GM18868 (cell line): ENCODE results near the gene APLNR.
"Not testable (repeated sequence)": the region's sequence is repeated elsewhere in the genome, so short reads cannot be mapped to it uniquely, and the experiment has no call there.

Source experiments
- ATAC-seq: cut with Tn5 transposase; IDR thresholded peaks from one replicate; pipeline ENCODE4 v1.9.1; 2021; ENCODE audit warnings: mild to moderate bottlenecking, moderate library complexity; ENCODE audit not compliant: unreplicated experiment

The APLNR gene

DNA sequence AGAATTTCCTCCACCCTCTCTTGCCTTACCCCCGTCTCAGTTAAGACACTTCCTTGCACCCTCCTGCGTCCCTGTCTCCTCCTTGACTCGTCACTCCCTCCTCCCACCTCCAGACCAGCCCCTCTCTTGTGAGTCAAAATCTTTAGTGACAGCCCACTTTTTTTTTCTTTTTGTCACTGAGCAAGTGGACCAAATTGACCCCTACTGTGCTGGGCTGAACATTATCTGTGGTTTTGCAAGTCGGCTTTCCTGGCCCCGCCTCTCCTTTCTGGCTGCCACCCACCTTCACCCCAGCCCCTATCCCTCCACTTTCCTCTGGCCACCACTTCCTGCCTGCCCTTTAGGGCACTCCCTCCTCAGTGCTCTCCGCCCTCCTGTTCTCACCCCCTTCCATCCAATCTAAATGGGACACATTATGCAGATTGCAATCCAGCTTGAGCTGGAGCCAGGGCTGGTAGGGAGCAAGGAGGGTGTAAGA lies at the start of gene APLNR:
TSS of gene APLNR (minus strand) at position 47 of the 478 bp plus-strand sequence. CDS start 246 bp downstream, outside the sequence.
- ATAC-seq = no peak

GRCh38 chr11:57283231-57283990 lies 46.4 kb upstream of the APLNR start:
- no peak for ATAC-seq

- ATAC-seq = not testable (repeated sequence)
These were observed 44.5 kb upstream of the APLNR start for GRCh38 chr11:57281546-57281945.

DNA sequence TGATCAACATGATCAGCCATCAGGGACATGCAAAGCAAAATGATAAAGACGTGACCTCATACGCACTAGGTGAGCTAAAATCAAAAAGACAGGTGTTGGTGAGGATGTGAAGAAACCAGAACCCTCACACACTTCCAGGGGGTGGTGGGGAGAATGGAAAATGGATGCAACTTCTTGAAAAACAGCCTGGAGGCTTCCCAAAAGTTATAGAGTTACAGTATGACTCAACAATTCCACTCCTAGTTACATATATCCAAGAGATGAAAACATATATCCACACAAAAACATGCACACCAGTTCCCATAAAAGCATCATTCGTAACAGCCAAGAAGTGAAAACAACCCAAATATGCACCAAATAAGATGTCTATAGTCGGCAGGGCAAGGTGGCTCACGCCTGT lies 42.1 kb upstream of the APLNR start:
- ATAC-seq = no peak

DNA sequence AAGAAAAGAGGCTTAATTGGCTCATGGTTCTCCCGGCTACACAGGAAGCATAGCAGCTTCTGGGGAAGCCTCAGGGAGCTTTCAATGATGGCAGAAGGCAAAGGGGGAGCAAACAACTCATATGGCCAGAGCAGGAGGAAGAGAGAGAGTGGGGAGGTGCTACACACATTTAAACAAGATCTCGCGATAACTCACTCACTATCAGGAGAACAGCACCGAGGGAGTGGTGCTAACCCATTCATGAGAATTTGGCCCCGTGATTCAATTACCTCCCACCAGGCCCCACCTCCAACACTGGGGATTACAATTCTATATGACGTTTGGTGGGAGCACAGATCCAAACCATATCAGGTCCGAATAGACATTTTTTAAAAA lies 41.7 kb upstream of the APLNR start:
- no peak for ATAC-seq

- ATAC-seq = peak; percentile 89
These were observed 41.0 kb upstream of the APLNR start for GRCh38 chr11:57277845-57278720.

DNA sequence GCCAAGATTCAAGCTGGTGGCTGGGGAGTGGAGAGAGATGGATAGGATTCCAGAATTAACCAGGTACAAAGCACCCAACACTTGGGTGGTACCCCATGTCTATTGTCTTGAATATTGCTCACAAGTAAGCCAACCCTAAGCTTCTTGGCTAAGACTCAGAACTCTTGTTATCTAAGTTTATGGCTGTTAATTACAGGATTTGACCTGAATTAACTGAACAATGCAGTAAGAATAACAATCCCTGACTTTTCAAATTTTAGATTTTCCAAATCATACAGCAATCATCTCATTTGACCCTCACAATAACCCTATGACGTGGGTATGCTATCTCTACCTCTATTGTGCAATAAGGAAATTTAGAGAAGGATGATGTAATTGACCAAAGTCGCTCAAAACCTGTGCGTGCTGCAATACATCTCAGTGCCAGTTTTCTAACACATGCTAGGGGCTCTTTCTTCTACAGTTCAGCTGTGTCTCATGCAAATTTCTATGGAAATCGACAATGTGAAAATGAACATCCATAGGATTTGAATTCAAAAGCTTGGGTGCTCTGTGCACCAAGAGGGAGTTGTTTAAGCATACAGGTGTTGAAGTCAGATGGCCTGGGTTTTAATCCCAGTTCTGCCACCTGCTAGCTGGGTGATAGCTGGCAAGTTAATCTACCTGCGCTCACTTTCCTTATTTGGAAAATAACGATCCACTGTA lies 40.1 kb upstream of the APLNR start:
- ATAC-seq = no peak

GRCh38 chr11:57276169-57276970 lies 39.3 kb upstream of the APLNR start:
- no peak for ATAC-seq

DNA sequence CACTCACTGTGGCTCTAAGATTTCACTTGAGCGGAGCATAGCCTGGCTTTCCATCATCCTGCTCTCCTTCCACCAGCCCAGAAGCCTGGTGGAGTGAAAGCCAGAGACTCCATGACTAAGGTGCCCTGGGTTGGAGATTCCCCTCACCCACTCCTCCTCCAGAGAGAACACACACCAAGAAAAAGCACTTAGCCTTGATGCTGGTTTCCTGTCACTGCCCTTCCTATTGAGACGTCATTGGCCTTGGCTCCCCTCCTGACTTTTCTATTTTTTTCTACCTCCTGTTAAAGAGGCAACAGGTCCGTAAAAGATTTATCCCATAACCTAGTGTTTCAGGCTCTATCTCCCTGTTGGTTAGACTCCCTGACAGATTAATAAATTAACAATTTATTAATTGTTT lies 38.5 kb upstream of the APLNR start:
- no peak for ATAC-seq

GRCh38 chr11:57274904-57275498 lies 38.0 kb upstream of the APLNR start:
- ATAC-seq = no peak

DNA sequence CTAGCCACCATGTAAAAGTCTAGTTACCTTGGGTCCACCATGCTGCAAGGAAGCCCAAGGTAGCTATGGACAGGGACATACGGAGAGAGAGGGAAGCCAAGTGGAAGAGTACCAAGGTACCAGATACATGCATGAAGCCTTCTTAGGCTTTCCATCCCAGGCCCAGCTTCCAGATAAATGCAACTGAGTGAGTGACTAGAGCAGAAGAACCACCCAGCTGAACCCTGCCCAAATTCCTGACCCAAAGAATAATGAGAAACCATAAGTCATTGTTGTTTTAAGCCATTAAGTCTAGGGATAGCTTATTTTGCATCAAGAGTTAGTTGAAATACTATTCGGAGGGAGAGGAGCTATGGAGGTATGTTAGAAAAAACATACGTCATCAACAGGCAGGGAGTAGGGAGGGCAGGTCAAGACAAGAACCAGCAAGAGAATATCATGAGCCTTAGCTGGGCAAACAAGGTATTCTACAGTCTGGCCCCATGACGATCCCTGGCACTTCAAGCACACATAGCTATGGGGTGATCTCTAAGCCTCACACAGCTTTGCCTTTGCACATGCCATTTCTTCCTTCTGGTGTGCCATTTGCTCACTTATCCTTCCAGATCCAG lies 36.5 kb upstream of the APLNR start:
- no peak for ATAC-seq

GRCh38 chr11:57269571-57270021 lies 32.5 kb upstream of the APLNR start:
- ATAC-seq = no peak

DNA sequence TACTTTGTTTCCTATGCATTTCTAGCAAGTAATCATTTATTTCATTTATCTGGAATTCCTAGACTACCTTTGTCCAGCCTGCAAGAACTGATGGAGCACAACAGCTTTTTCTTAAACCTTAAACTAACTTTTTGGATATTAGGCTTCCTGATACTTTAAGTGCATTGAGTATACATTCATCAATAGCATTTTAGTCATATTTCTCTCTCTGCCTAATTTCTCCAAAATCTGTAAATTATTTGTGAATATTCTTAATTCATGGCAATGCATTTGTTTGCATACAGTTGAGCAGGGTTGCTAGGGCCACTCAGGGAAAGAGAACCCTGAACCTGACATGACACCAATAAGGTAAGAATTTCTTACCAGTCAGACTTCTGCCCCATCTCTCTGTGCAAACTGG lies 29.1 kb upstream of the APLNR start:
- no peak for ATAC-seq

DNA sequence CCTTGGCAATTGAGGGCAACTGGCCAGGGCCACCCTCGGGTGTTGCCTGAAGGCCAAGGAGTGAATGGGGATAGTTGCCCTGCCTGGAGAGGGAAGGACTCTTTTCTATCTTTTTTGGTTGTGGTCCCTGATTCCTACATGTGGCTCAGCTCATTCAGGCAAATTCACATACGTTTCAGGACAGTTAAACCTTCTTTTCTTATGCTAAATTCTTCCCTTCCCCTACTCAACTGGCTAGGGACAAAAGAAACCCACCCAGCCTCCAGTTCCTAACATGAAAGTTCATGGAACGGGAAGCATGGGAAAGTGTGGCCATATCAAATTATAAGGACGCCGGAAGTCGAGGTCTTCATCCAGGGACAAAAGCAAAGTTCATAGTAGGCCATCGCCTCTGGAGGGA lies 26.3 kb upstream of the APLNR start:
- no peak for ATAC-seq

DNA sequence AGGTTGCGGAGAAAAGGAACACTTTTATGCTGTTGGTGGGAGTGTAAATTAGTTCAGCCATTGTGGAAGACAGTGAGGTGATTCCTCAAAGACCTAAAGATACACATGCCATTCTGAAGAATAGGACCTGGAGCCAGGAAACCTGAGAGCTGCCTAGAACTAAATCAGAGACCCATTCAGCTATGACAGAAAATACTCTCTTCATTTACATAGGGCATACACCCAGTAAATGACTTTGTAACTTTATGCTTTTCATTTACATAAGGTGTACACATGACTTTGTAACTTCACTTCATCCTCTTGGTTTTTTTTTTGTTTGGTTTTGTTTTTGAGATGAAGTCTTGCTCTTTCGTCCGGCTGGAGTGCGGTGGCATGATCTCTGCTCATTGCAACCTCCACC lies 25.1 kb upstream of the APLNR start:
- no peak for ATAC-seq

GRCh38 chr11:57260937-57261783 lies 24.1 kb upstream of the APLNR start:
- ATAC-seq = peak; percentile 79

DNA sequence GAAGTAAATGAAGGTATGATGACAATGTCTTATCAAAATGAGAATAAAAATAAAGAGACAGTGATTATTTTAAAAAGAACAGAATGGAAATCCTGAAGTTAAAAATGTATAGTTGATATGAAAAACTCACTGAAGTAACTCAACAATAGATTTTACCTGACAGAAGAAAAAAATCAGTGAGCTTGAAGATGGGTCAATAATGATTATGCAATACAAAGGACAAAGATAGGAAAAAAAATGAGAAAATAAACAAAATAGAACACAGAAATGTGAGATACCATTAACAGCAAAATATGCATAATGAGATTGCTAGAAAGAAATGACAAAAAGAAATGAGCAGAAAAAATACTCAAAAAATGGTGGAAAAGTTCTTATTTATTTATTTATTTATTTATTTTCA lies 19.1 kb upstream of the APLNR start:
- no peak for ATAC-seq

- no peak for ATAC-seq
These were observed 18.6 kb upstream of the APLNR start for GRCh38 chr11:57255618-57256017.

DNA sequence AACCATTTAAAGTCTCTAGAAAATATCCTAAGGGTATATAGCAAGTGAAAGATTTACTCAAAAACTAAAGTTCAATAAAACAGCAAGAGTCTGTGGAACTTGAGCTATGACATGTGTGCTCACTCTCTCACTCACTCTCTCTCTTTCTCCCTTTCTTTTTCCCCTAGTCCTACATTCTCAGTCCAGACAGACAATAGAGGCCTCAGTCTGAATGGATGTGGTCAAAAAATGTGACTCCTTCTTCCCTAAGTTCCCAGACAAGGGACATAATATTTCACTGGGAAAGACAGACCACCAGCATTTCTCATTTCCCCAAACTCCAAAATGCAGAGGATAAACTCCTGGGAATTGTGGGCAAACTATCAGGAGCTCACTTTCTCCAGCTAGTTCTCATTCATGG lies 17.6 kb upstream of the APLNR start:
- ATAC-seq = no peak
